WTC11 (cell line): ENCODE results near the gene GDPD3. TPM values are rescaled to one million over a fixed set of nuclear protein-coding genes. Genes with fewer than 3 reads are reported as not detected.
A peak's percentile ranks its signal among the peaks of the same experiment; 100 is the strongest.

Source experiments
- ATAC-seq: fragments of 200-7000 bp; cut with Tn5 transposase; 2 replicates; pipeline ENCODE4 v1.10.0; 2021; ENCODE audit warnings: mild to moderate bottlenecking, moderate library complexity
- CTCF ChIA-PET: fragments of 300-600 bp; sonication (Branson Sonifier 250); formaldehyde crosslinking; loops from one replicate; lab custom pipeline; 2021; ENCODE audit warnings: antibody characterized with exemption; lab: Charles Lee
- POLR2A ChIA-PET: fragments of 350-600 bp; sonication (Branson Sonifier 250); formaldehyde crosslinking; loops from one replicate; lab custom pipeline; 2021; ENCODE audit warnings: antibody characterized with exemption; lab: Charles Lee
- DNase-seq: peaks from one replicate; pipeline ENCODE4 v3.0.0; 2021; ENCODE audit warnings: low spot score
- H3K27ac Mint-ChIP-seq: 2 replicates; pipeline ENCODE4 v1.8.0; 2021; ENCODE audit warnings: mixed read lengths
- H3K27me3 Mint-ChIP-seq: 2 replicates; pipeline ENCODE4 v1.8.0; 2021; ENCODE audit warnings: low read depth, mild to moderate bottlenecking, moderate library complexity, mixed read lengths
- H3K36me3 Mint-ChIP-seq: 2 replicates; pipeline ENCODE4 v1.8.0; 2021; ENCODE audit warnings: mixed read lengths
- H3K4me1 Mint-ChIP-seq: 2 replicates; pipeline ENCODE4 v1.8.0; 2022; ENCODE audit warnings: mixed read lengths
- H3K4me3 Mint-ChIP-seq: 2 replicates; pipeline ENCODE4 v1.8.0; 2021; ENCODE audit warnings: mild to moderate bottlenecking, moderate library complexity, mixed read lengths
- H3K9me3 Mint-ChIP-seq: 2 replicates; pipeline ENCODE4 v1.8.0; 2021; ENCODE audit warnings: mixed read lengths
- ATF1 ChIP-seq: sonication (generic); formaldehyde crosslinking; IDR thresholded peaks from 2 replicates; pipeline ENCODE4 v1.8.1; 2023; ENCODE audit warnings: mild to moderate bottlenecking, moderate library complexity, missing genetic modification reagents
- CBFB ChIP-seq: sonication (generic); formaldehyde crosslinking; IDR thresholded peaks from 2 replicates; pipeline ENCODE4 v1.8.1; 2022; ENCODE audit warnings: mild to moderate bottlenecking, low read depth, missing genetic modification reagents
- CREB1 ChIP-seq: sonication (generic); formaldehyde crosslinking; IDR thresholded peaks from 2 replicates; pipeline ENCODE4 v1.8.0; 2023; ENCODE audit warnings: mild to moderate bottlenecking, missing genetic modification reagents
- FOXK1 ChIP-seq: sonication (generic); formaldehyde crosslinking; IDR thresholded peaks from 2 replicates; pipeline ENCODE4 v1.8.0; 2022; ENCODE audit warnings: mild to moderate bottlenecking, moderate library complexity, missing genetic modification reagents
- HMGA2 ChIP-seq: fragments of 250-450 bp; sonication (Bioruptor Pico); IDR thresholded peaks from 2 replicates; pipeline ENCODE4 v1.4.0; 2021; ENCODE audit warnings: mild to moderate bottlenecking, moderate library complexity
- IRF2 ChIP-seq: sonication (generic); formaldehyde crosslinking; IDR thresholded peaks from 2 replicates; pipeline ENCODE4 v1.8.0; 2022; ENCODE audit warnings: low read depth, missing genetic modification reagents, borderline replicate concordance
- NFYB ChIP-seq: sonication (generic); formaldehyde crosslinking; conservative IDR thresholded peaks from 2 replicates; pipeline ENCODE4 v1.8.0; 2022; ENCODE audit warnings: low read depth, missing genetic modification reagents
- RORB ChIP-seq: fragments of 250-450 bp; sonication (Bioruptor Pico); IDR thresholded peaks from 2 replicates; pipeline ENCODE4 v1.9.0; 2021; ENCODE audit warnings: mild to moderate bottlenecking
- ZNF219 ChIP-seq: sonication (generic); formaldehyde crosslinking; IDR thresholded peaks from 2 replicates; pipeline ENCODE4 v1.8.0; 2023; ENCODE audit warnings: missing genetic modification reagents, mild to moderate bottlenecking, borderline replicate concordance
- ZNF423 ChIP-seq: fragments of 250-450 bp; sonication (Bioruptor Pico); IDR thresholded peaks from 2 replicates; pipeline ENCODE4 v2.1.2; 2022; ENCODE audit warnings: mild to moderate bottlenecking, moderate library complexity
- ZNF671 ChIP-seq: fragments of 250-450 bp; sonication (Bioruptor Pico); IDR thresholded peaks from 2 replicates; pipeline ENCODE4 v1.8.0; 2021; ENCODE audit warnings: mild to moderate bottlenecking
- total RNA-seq: library from RNA; stranded (reverse); gene quantifications from 3 replicates; pipeline ENCODE4 v1.2.3, GENCODE V29; 2021
- TF ChIP-seq, protein P1 (sequence below): sonication (generic); formaldehyde crosslinking; IDR thresholded peaks from 2 replicates; pipeline ENCODE4 v1.8.1; 2023; ENCODE audit warnings: mild to moderate bottlenecking, missing genetic modification reagents, moderate library complexity
- TF ChIP-seq, protein P2 (sequence below): fragments of 250-450 bp; sonication (Bioruptor Pico); IDR thresholded peaks from 2 replicates; pipeline ENCODE4 v1.8.0; 2021; ENCODE audit warnings: mild to moderate bottlenecking
- TF ChIP-seq, protein P3 (sequence below): sonication (generic); formaldehyde crosslinking; IDR thresholded peaks from 2 replicates; pipeline ENCODE4 v1.8.0; 2023; ENCODE audit warnings: missing genetic modification reagents
- TF ChIP-seq, protein P4 (sequence below): sonication (generic); formaldehyde crosslinking; IDR thresholded peaks from 2 replicates; pipeline ENCODE4 v1.8.1; 2022; ENCODE audit warnings: mild to moderate bottlenecking, moderate library complexity, missing genetic modification reagents
- TF ChIP-seq, protein P5 (sequence below): sonication (generic); formaldehyde crosslinking; IDR thresholded peaks from 2 replicates; pipeline ENCODE4 v1.8.1; 2022; ENCODE audit warnings: low read depth, mild to moderate bottlenecking, moderate library complexity, missing genetic modification reagents, borderline replicate concordance
- TF ChIP-seq, protein P6 (sequence below): fragments of 250-450 bp; sonication (Bioruptor Pico); conservative IDR thresholded peaks from 2 replicates; pipeline ENCODE4 v1.9.0; 2021; ENCODE audit warnings: mild to moderate bottlenecking
- TF ChIP-seq, protein P7 (sequence below): sonication (generic); formaldehyde crosslinking; conservative IDR thresholded peaks from 2 replicates; pipeline ENCODE4 v1.8.1; 2023; ENCODE audit warnings: mild to moderate bottlenecking, low read depth, missing genetic modification reagents, moderate library complexity
- TF ChIP-seq, protein P8 (sequence below): sonication (generic); formaldehyde crosslinking; IDR thresholded peaks from 2 replicates; pipeline ENCODE4 v1.8.1; 2022; ENCODE audit warnings: mild to moderate bottlenecking, missing genetic modification reagents, moderate library complexity, borderline replicate concordance
- TF ChIP-seq, protein P9 (sequence below): sonication (generic); formaldehyde crosslinking; IDR thresholded peaks from 2 replicates; pipeline ENCODE4 v1.8.0; 2022; ENCODE audit warnings: mild to moderate bottlenecking, missing genetic modification reagents

Gene GDPD3
- total RNA-seq, 1 experiment from 2014 or later, result 2.5 TPM

DNA sequence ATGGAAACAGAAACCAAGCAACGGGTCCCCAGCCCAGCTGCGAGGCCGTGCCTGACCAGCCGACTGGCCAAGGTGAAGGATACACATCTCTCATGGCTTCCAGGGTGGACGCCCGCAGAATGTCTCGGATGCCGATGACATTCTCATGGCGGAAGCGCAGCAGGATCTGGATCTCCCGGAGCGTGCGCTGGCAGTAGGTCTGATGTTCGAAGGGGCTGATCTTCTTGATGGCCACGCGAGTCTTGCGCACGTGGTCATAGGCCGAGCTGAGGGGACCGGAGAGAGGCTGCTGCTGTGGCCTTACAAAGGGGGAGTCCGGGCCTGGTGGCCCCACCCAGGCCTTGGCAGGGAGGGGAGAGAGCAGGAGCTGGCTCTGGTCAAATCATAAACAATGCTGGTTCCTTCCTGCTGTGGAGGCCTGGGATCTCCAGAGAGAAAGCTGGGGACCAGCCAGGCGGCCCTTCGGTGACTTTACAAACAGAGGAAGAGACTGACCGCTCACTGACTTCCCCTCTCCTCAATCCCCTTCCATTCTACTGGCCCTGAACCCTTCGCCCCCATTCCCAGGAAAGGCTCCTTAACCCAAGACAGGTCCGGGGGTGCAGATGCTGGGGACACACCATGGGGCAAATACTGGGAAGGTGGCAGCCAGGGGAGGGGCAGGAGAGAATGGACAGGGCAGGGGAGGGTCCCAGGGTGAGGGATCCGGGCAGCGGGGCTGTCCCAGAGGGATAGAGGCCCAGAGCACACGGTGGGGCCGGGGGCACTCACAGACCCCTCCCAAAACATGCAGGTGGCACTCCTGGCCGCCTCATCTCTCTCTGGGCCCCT, 8.6 kb upstream of the GDPD3 start:
- CTCF ChIA-PET, result interaction anchor here (1.2 to 2.9 kb wide), 3 partner anchors 10 to 30 kb away, joined by 3 to 27 read pairs (median 8); partner anchors contain the start of gene TBX6
- DNase-seq, result no peak
- Mint-ChIP-seq H3K27me3 (peaks cover 20% of the 10 kb centered on the region), H3K27ac (peak overlapping the region; percentile 82), H3K36me3 (peaks cover 3% of the 10 kb centered on the region; the same call in 1 of the 2 replicates), H3K4me3 (peak overlapping the region; percentile 81), H3K9me3 (no peaks in the 10 kb centered on the region), H3K4me1 (peaks cover 5% of the 10 kb centered on the region)
- POLR2A ChIA-PET, result no interaction called here
- TF ChIP-seq FOXK1 (no peak), ZNF423 (CRISPR knock-in tag) (no peak), IRF2 (CRISPR knock-in tag) (no peak), ZNF219 (no peak), CBFB (CRISPR knock-in tag) (no peak), CREB1 (CRISPR knock-in tag) (no peak), RORB (CRISPR knock-in tag) (no peak), ZNF671 (no peak), ATF1 (CRISPR knock-in tag) (no peak), HMGA2 (CRISPR knock-in tag) (no peak), NFYB (no peak)
- TF ChIP-seq, protein P1, sequence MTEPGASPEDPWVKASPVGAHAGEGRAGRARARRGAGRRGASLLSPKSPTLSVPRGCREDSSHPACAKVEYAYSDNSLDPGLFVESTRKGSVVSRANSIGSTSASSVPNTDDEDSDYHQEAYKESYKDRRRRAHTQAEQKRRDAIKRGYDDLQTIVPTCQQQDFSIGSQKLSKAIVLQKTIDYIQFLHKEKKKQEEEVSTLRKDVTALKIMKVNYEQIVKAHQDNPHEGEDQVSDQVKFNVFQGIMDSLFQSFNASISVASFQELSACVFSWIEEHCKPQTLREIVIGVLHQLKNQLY, result no peak
- TF ChIP-seq, protein P2, sequence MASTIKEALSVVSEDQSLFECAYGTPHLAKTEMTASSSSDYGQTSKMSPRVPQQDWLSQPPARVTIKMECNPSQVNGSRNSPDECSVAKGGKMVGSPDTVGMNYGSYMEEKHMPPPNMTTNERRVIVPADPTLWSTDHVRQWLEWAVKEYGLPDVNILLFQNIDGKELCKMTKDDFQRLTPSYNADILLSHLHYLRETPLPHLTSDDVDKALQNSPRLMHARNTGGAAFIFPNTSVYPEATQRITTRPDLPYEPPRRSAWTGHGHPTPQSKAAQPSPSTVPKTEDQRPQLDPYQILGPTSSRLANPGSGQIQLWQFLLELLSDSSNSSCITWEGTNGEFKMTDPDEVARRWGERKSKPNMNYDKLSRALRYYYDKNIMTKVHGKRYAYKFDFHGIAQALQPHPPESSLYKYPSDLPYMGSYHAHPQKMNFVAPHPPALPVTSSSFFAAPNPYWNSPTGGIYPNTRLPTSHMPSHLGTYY (CRISPR knock-in tag), result no peak
- TF ChIP-seq, protein P3, sequence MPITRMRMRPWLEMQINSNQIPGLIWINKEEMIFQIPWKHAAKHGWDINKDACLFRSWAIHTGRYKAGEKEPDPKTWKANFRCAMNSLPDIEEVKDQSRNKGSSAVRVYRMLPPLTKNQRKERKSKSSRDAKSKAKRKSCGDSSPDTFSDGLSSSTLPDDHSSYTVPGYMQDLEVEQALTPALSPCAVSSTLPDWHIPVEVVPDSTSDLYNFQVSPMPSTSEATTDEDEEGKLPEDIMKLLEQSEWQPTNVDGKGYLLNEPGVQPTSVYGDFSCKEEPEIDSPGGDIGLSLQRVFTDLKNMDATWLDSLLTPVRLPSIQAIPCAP (CRISPR knock-in tag), result no peak
- TF ChIP-seq, protein P4, sequence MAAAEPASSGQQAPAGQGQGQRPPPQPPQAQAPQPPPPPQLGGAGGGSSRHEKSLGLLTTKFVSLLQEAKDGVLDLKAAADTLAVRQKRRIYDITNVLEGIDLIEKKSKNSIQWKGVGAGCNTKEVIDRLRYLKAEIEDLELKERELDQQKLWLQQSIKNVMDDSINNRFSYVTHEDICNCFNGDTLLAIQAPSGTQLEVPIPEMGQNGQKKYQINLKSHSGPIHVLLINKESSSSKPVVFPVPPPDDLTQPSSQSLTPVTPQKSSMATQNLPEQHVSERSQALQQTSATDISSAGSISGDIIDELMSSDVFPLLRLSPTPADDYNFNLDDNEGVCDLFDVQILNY, result no peak
- TF ChIP-seq, protein P5, sequence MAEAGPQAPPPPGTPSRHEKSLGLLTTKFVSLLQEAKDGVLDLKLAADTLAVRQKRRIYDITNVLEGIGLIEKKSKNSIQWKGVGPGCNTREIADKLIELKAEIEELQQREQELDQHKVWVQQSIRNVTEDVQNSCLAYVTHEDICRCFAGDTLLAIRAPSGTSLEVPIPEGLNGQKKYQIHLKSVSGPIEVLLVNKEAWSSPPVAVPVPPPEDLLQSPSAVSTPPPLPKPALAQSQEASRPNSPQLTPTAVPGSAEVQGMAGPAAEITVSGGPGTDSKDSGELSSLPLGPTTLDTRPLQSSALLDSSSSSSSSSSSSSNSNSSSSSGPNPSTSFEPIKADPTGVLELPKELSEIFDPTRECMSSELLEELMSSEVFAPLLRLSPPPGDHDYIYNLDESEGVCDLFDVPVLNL (CRISPR knock-in tag), result no peak
- TF ChIP-seq, protein P6, sequence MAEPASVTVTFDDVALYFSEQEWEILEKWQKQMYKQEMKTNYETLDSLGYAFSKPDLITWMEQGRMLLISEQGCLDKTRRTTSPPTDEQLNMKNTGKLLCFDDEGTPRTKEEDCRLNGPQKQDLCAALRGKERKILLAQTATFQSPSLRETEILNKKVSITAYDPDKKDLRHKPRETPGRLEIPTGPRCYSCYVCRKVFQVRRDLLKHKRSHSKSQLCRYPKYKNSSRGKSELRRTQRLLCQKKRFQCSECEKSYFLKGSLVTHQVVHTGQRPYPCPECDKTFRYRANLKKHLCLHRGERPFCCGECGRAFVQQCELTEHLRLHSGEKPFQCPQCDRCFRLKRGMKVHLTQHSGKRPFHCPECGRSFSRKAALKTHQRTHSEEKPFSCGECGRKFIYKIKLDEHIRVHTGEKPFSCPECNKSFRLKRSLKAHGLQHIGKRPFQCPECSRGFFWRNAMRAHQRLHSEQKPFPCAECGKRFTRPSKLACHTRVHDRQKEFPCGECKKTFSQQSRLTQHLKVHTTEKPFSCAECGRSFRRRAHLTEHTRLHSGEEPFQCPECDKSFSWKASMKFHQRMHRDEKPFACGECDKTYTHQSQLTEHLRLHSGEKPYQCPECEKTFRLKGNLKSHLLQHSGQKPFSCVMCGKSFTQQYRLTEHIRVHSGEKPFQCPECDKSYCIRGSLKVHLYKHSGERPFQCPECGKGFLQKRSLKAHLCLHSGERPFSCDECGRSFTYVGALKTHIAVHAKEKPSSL (CRISPR knock-in tag), result no peak
- TF ChIP-seq, protein P7, sequence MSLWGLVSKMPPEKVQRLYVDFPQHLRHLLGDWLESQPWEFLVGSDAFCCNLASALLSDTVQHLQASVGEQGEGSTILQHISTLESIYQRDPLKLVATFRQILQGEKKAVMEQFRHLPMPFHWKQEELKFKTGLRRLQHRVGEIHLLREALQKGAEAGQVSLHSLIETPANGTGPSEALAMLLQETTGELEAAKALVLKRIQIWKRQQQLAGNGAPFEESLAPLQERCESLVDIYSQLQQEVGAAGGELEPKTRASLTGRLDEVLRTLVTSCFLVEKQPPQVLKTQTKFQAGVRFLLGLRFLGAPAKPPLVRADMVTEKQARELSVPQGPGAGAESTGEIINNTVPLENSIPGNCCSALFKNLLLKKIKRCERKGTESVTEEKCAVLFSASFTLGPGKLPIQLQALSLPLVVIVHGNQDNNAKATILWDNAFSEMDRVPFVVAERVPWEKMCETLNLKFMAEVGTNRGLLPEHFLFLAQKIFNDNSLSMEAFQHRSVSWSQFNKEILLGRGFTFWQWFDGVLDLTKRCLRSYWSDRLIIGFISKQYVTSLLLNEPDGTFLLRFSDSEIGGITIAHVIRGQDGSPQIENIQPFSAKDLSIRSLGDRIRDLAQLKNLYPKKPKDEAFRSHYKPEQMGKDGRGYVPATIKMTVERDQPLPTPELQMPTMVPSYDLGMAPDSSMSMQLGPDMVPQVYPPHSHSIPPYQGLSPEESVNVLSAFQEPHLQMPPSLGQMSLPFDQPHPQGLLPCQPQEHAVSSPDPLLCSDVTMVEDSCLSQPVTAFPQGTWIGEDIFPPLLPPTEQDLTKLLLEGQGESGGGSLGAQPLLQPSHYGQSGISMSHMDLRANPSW (CRISPR knock-in tag), result no peak
- TF ChIP-seq, protein P8, sequence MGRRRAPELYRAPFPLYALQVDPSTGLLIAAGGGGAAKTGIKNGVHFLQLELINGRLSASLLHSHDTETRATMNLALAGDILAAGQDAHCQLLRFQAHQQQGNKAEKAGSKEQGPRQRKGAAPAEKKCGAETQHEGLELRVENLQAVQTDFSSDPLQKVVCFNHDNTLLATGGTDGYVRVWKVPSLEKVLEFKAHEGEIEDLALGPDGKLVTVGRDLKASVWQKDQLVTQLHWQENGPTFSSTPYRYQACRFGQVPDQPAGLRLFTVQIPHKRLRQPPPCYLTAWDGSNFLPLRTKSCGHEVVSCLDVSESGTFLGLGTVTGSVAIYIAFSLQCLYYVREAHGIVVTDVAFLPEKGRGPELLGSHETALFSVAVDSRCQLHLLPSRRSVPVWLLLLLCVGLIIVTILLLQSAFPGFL (CRISPR knock-in tag), result no peak
- TF ChIP-seq, protein P9, sequence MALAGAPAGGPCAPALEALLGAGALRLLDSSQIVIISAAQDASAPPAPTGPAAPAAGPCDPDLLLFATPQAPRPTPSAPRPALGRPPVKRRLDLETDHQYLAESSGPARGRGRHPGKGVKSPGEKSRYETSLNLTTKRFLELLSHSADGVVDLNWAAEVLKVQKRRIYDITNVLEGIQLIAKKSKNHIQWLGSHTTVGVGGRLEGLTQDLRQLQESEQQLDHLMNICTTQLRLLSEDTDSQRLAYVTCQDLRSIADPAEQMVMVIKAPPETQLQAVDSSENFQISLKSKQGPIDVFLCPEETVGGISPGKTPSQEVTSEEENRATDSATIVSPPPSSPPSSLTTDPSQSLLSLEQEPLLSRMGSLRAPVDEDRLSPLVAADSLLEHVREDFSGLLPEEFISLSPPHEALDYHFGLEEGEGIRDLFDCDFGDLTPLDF (CRISPR knock-in tag), result no peak
- no peak for ATAC-seq
